ENCODE data around the gene BSPRY.

DNA sequence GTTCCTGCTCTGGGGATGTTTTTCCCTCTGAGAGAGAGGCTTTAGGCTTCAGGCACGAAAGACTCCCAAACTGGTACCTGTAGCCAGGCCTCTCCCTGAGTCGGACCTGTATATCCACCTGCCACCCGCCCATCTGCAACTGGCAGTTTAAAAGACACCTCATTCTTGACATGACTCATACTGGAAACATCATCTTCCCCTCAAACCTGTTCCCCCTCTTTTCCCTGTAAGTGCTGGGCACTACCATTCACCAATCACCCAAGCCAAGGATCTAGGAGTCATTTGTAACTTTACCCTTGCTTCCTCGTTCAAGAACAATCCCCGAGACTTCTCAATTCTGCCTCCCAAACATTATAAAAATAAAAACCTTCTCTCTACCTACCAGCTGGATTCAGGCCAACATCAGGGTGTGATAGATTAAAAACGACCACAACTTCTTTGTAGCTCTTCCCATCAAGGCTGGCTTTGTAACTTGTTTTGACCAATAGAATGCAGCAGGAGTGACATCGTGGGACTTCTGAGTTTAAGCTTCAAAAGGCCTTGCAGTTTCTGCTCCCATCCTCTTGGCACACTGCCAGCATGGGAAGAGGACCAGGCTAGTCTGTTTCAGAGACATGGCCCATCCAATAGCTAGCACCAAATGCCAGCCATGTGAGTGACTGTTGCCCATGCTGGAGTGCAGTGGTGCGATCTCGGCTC, 7.5 kb upstream of the BSPRY start:
- no peak for TF ChIP-seq SIN3A (IDR thresholded peaks at IDR 0.05; ENCODE audit: borderline replicate concordance, insufficient read depth, low read length)
- TF ChIP-seq, protein P1, sequence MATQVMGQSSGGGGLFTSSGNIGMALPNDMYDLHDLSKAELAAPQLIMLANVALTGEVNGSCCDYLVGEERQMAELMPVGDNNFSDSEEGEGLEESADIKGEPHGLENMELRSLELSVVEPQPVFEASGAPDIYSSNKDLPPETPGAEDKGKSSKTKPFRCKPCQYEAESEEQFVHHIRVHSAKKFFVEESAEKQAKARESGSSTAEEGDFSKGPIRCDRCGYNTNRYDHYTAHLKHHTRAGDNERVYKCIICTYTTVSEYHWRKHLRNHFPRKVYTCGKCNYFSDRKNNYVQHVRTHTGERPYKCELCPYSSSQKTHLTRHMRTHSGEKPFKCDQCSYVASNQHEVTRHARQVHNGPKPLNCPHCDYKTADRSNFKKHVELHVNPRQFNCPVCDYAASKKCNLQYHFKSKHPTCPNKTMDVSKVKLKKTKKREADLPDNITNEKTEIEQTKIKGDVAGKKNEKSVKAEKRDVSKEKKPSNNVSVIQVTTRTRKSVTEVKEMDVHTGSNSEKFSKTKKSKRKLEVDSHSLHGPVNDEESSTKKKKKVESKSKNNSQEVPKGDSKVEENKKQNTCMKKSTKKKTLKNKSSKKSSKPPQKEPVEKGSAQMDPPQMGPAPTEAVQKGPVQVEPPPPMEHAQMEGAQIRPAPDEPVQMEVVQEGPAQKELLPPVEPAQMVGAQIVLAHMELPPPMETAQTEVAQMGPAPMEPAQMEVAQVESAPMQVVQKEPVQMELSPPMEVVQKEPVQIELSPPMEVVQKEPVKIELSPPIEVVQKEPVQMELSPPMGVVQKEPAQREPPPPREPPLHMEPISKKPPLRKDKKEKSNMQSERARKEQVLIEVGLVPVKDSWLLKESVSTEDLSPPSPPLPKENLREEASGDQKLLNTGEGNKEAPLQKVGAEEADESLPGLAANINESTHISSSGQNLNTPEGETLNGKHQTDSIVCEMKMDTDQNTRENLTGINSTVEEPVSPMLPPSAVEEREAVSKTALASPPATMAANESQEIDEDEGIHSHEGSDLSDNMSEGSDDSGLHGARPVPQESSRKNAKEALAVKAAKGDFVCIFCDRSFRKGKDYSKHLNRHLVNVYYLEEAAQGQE (IDR thresholded peaks at IDR 0.05; ENCODE audit: insufficient read depth in 1 of 2, low read depth in 2 of 2, low read length in 2 of 2), result no peak
- TF ChIP-seq POLR2AphosphoS5 (IDR thresholded peaks at IDR 0.05; ENCODE audit: low read depth, low read length), result no peak
- TF ChIP-seq TAF1 (IDR thresholded peaks at IDR 0.05; ENCODE audit: borderline replicate concordance, insufficient read depth, low read length), result no peak
- TF ChIP-seq FOXP2 (optimal IDR thresholded peaks at IDR 0.05; ENCODE audit: borderline replicate concordance, extremely low read depth, extremely low read length, insufficient read depth), result no peak

All from PFSK-1 (cell line).